Activated T-cell treated with anti-CD3 and anti-CD28 coated beads, Interleukin-2, amount 50 U/mL, for 1 hour (primary cell): ENCODE results near the gene HACD4.

Source experiments
- DNase-seq: peaks from one replicate; pipeline ENCODE4 v3.0.0-alpha.2; 2020

The HACD4 gene

DNA sequence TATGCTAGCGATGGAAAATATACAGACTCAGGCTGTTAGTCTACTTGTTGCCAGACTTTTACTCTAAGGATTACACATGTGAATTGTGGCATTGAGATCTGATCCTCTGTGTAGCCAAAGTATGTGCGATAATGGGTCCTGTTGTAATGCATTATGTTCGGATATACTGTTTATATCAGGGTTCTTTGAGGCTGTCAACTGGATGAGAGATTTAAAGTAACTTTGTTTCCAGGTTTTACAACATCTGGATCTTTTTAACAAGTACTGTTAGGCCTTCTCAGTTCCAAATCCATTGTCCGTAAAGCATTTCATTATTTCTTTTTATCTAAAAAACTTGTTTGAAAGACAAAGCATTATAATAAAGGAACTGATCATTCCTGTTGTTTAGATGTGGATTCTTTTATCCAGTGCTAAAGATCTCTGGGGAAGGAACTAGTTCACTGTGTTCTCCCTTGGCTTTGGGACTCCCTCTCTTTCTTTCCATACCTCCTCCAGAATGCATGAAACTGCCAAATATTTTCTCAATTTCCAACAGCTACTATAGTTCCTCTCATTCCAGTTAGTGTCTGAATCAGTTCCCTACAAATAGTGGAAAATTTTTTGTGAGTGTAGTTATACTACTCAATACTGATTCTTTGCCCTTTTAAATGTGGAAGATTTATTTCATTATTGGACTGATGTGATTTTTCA is 68.8 kb downstream of the HACD4 start:
- no peak for DNase-seq

DNA sequence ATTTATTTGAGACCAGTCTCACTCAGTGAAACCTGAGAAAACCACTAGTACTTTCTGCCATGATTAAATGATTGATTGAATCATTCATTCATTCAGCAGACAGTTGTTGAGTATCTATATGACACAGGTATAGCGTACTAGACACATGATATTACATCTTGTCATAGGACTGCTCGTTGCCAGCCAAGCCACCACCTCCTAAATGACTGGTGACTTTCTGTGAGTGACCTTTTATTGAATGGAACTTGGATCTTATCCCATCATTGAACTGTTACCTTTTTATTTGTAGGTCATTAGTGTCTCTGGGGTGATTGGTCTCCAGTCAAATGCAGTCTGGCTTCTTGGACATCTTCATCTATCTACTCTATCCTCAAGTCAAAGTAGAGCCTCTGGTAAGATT is 80.7 kb downstream of the HACD4 start:
- DNase-seq = no peak
